Body of pancreas (tissue), 4 donors: Measurements from ENCODE around the gene VASH1.

ENCODE experiments used
- CTCF ChIP-seq, 7 experiments: fragments of 450-650 bp in 4 of 7; fragments of 200-600 bp in 3 of 7; sonication (generic) in 3 of 7; IDR thresholded peaks; one replicate each; pipeline ENCODE4 v1.5.1; 2016 to 2019; ENCODE audit warnings: antibody characterized with exemption in 7 of 7
- POLR2A ChIP-seq, 3 donors: fragments of 450-650 bp; IDR thresholded peaks; one replicate each; pipeline ENCODE4 v1.6.1; 2016; ENCODE audit warnings: antibody characterized with exemption in 3 of 3, mild to moderate bottlenecking in 2 of 3

DNA sequence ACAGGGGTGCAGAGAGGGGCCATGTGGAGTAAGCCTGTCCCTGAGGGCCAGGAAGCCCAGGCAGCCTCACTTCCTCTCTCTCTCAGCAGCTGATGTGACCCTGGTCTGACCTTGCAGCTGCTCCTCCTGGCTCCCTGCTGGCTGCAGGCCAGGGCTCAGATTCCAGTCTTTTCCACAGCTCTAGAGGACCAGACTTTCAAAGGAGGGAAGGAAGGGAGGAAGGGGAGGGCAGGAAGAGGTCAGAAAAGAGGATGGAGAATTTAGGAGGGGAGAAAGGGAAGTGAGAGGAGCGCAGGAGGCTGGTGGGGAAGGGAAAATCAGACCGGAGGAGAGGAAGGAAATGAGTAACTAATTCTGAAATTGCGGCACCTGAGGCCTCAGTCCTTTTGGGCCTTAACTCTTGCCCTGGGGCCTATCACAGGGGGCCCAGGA lies 40.9 kb upstream of the VASH1 start:
- TF ChIP-seq CTCF (IDR thresholded peaks at IDR 0.05) (no peak), POLR2A (IDR thresholded peaks at IDR 0.05) (no peak)
